PC-9 (cell line): ENCODE measurements around the gene PAGR1. TPM values are rescaled to one million over a fixed set of nuclear protein-coding genes. Genes with fewer than 3 reads are reported as not detected.

ENCODE experiments used
- BruUV-seq: library from RNA; stranded (reverse); fragments of 400-500 nt; replicated peaks from 2 replicates; lab custom pipeline; 2021; lab: Mats Ljungman, UMichigan
- CTCF ChIA-PET: fragments of 300-600 bp; sonication (Branson Sonifier 250); formaldehyde crosslinking; loops from one replicate; lab custom pipeline; 2022; ENCODE audit warnings: antibody characterized with exemption; lab: Charles Lee
- POLR2A ChIA-PET: fragments of 300-600 bp; sonication (Branson Sonifier 250); formaldehyde crosslinking; loops from one replicate; lab custom pipeline; 2022; ENCODE audit warnings: antibody characterized with exemption; ENCODE audit not compliant: unreplicated experiment; lab: Charles Lee
- DNase-seq, 2 experiments: peaks; one replicate each; pipeline versions ENCODE4 v3.0.0 to v3.0.0-alpha.2; 2015 to 2022; ENCODE audit warnings: mixed read lengths in 1 of 2
- H2AFZ ChIP-seq: fragments of 200-600 bp; sonication (generic); 2 replicates; pipeline ENCODE4 v1.8.1; 2017; ENCODE audit warnings: antibody characterized with exemption
- H3F3A ChIP-seq: fragments of 200-600 bp; sonication (generic); 2 replicates; pipeline ENCODE4 v1.8.1; 2017; ENCODE audit warnings: antibody characterized with exemption, mild to moderate bottlenecking, low read depth; ENCODE audit not compliant: insufficient read depth
- H3K27ac ChIP-seq: fragments of 200-600 bp; sonication (generic); 2 replicates; pipeline ENCODE4 v1.6.1; 2016; ENCODE audit warnings: mixed run types
- H3K27me3 ChIP-seq: fragments of 200-600 bp; sonication (generic); 2 replicates; pipeline ENCODE4 v1.6.1; 2016; ENCODE audit warnings: low read depth, mixed run types; ENCODE audit not compliant: insufficient read depth
- H3K36me3 ChIP-seq: fragments of 200-600 bp; sonication (generic); 2 replicates; pipeline ENCODE4 v1.6.1; 2016; ENCODE audit warnings: low read depth, mixed run types
- H3K4me1 ChIP-seq: fragments of 200-600 bp; sonication (generic); replicated peaks from 2 replicates; pipeline ENCODE4 v1.6.1; 2016; ENCODE audit warnings: mixed run types; ENCODE audit not compliant: insufficient read depth
- H3K4me2 ChIP-seq: fragments of 200-600 bp; sonication (generic); 2 replicates; pipeline ENCODE4 v1.6.1; 2017; ENCODE audit warnings: mixed run types
- H3K4me3 ChIP-seq: fragments of 200-600 bp; sonication (generic); 2 replicates; pipeline ENCODE4 v1.6.1; 2016; ENCODE audit warnings: mixed run types
- H3K79me2 ChIP-seq: fragments of 200-600 bp; sonication (generic); 2 replicates; pipeline ENCODE4 v1.6.1; 2017; ENCODE audit warnings: low read depth, mixed run types
- H3K9me2 ChIP-seq: fragments of 200-600 bp; sonication (generic); 2 replicates; pipeline ENCODE4 v1.8.1; 2017; ENCODE audit warnings: mild to moderate bottlenecking; ENCODE audit not compliant: insufficient read depth
- H3K9me3 ChIP-seq: fragments of 200-600 bp; sonication (generic); 2 replicates; pipeline ENCODE4 v1.8.1; 2016; ENCODE audit warnings: low read depth; ENCODE audit not compliant: insufficient read depth
- H4K20me1 ChIP-seq: fragments of 200-600 bp; sonication (generic); 2 replicates; pipeline ENCODE4 v1.8.1; 2017; ENCODE audit not compliant: insufficient read depth
- CTCF ChIP-seq: fragments of 200-600 bp; sonication (generic); conservative IDR thresholded peaks from 2 replicates; pipeline ENCODE4 v1.6.1; 2017; ENCODE audit warnings: mixed run types, antibody characterized with exemption, mild to moderate bottlenecking, moderate library complexity
- EZH2 ChIP-seq: fragments of 200-600 bp; sonication (generic); IDR thresholded peaks from 2 replicates; pipeline ENCODE4 v1.8.0; 2017; ENCODE audit warnings: antibody characterized with exemption, low read depth
- intact Hi-C: fragments of 100-400 bp; cut with micrococcal nuclease; formaldehyde crosslinking; loops from one replicate; pipeline ENCODE4 v1.10.0; 2022; ENCODE audit not compliant: unreplicated experiment
- total RNA-seq: library from RNA; stranded (reverse); gene quantifications from 2 replicates; pipeline ENCODE4 v1.2.3, GENCODE V29; 2021

The PAGR1 gene
- total RNA-seq, 1 experiment from 2014 or later, result 27.5 TPM

- Histone ChIP-seq H3K27me3 (no peaks in the 10 kb centered on the region), H4K20me1 (no peaks in the 10 kb centered on the region), H3K4me3 (peak overlapping the region; percentile 16; the same call in 1 of the 2 replicates), H2AFZ (no peak overlapping the region), H3K9me2 (no peaks in the 10 kb centered on the region), H3K27ac (peak overlapping the region; percentile 59), H3K9me3 (no peaks in the 10 kb centered on the region), H3K4me2 (peak overlapping the region; percentile 65), H3K36me3 (no peaks in the 10 kb centered on the region), H3F3A (peaks cover 59% of the 10 kb centered on the region; the same call in 1 of the 2 replicates), H3K79me2 (peaks cover 47% of the 10 kb centered on the region), H3K4me1 (peaks cover 58% of the 10 kb centered on the region)
- CTCF ChIA-PET, result interaction anchor here (0.6 to 0.7 kb wide), 3 partner anchors 9 to 806 kb away, joined by 3 to 9 read pairs (median 4); partner anchors contain the start of genes KIF22 and PAGR1
- DNase-seq, result peak in 1 of 2 experiments; percentile 76
- POLR2A ChIA-PET, result interaction anchor here (0.6 to 0.7 kb wide), 6 partner anchors 9 to 149 kb away, joined by 3 to 16 read pairs (median 4); partner anchors contain the start of genes PAGR1 and TAOK2
- intact Hi-C loops, result loop anchor here (5.0 kb wide), 1 partner anchor 73 kb away; the partner anchor contains the start of gene SEZ6L2
- BruUV-seq, result no TSS peak
- TF ChIP-seq EZH2 (no peak), CTCF (no peak)
Measured at GRCh38 chr16:29824589-29825144, 8.7 kb downstream of the PAGR1 start.

GRCh38 chr16:29825145-29826044 lies 9.4 kb downstream of the PAGR1 start:
- Histone ChIP-seq H3K36me3 (no peaks in the 10 kb centered on the region), H3F3A (peaks cover 53% of the 10 kb centered on the region; the same call in 1 of the 2 replicates), H2AFZ (no peak overlapping the region), H3K79me2 (peaks cover 46% of the 10 kb centered on the region), H3K9me3 (no peaks in the 10 kb centered on the region), H3K4me3 (no peak overlapping the region; the same call in 1 of the 2 replicates), H4K20me1 (no peaks in the 10 kb centered on the region), H3K4me2 (peak overlapping the region; percentile 65), H3K27me3 (no peaks in the 10 kb centered on the region), H3K4me1 (peaks cover 53% of the 10 kb centered on the region), H3K27ac (peak overlapping the region; percentile 59), H3K9me2 (no peaks in the 10 kb centered on the region)
- ChIA-PET POLR2A (interaction anchor here (0.5 to 0.6 kb wide), 6 partner anchors 10 to 594 kb away, joined by 3 to 8 read pairs (median 4); partner anchors contain the start of gene PAGR1), CTCF (interaction anchor here (0.7 to 1.7 kb wide), 2 partner anchors 10 to 23 kb away, joined by 3 to 8 read pairs; partner anchors contain the start of gene PAGR1)
- intact Hi-C loops, result no loop called here
- no peak for TF ChIP-seq CTCF
- no peak for TF ChIP-seq EZH2
- BruUV-seq, result no TSS peak
- DNase-seq, result peak; percentile 66 to 74

- Histone ChIP-seq H3K27me3 (no peaks in the 10 kb centered on the region), H3K4me2 (no peak overlapping the region), H3K4me1 (peaks cover 48% of the 10 kb centered on the region), H3K9me3 (no peaks in the 10 kb centered on the region), H2AFZ (no peak overlapping the region), H3K79me2 (peaks cover 37% of the 10 kb centered on the region), H3K9me2 (no peaks in the 10 kb centered on the region), H3K36me3 (no peaks in the 10 kb centered on the region), H3F3A (peaks cover 44% of the 10 kb centered on the region; the same call in 1 of the 2 replicates), H3K4me3 (no peak overlapping the region), H4K20me1 (no peaks in the 10 kb centered on the region), H3K27ac (no peak overlapping the region)
- POLR2A ChIA-PET, result interaction anchor here (0.6 kb wide), 1 partner anchor 595 kb away, joined by 8 read pairs; no protein-coding TSS in a partner anchor
- no peak for DNase-seq
- CTCF ChIA-PET, result interaction anchor here (1.7 kb wide), 1 partner anchor 22 kb away, joined by 8 read pairs; no protein-coding TSS in a partner anchor
- TF ChIP-seq EZH2, result no peak
- no peak for TF ChIP-seq CTCF
- BruUV-seq, result no TSS peak
- intact Hi-C loops, result no loop called here
Measured at GRCh38 chr16:29826342-29826695, 10.4 kb downstream of the PAGR1 start.
